K562 (cell line): ENCODE measurements around the gene NFYC. TPM values are rescaled to one million over a fixed set of nuclear protein-coding genes. Genes with fewer than 3 reads are reported as not detected.
A peak's percentile ranks its signal among the peaks of the same experiment; 100 is the strongest.

Experiments used
- ATAC-seq: fragments of 200-7000 bp; cut with Tn5 transposase; 3 replicates; pipeline ENCODE4 v1.9.1; 2020; ENCODE audit warnings: moderate library complexity
- BruUV-seq: library from RNA; stranded (reverse); fragments of 400-500 nt; replicated peaks from 2 replicates; lab custom pipeline; 2021; lab: Mats Ljungman, UMichigan
- CTCF ChIA-PET: fragments of 300-600 bp; formaldehyde crosslinking; extraction: SDS; loops from one replicate; lab custom pipeline; 2021; ENCODE audit warnings: low intra/inter-chr PET ratio; lab: Yijun Ruan, JAX
- POLR2A ChIA-PET: fragments of 300-600, 350-650 bp; sonication (Branson Sonifier 250); formaldehyde crosslinking; extraction: SDS; loops from one replicate; lab custom pipeline; 2021; ENCODE audit warnings: antibody characterized with exemption, inconsistent platforms; lab: Yijun Ruan, JAX
- DNase-seq, 4 experiments: peaks; one replicate each; pipeline versions ENCODE4 v3.0.0 to v3.0.0-alpha.2; 2011 to 2018; ENCODE audit warnings: low spot score in 3 of 4, mixed read lengths in 3 of 4; ENCODE audit errors: extremely low read depth in 1 of 4
- FAIRE-seq: peaks from 2 replicates; lab custom pipeline; 2011; peaks lifted over from hg19 to GRCh38; lab: Jason Lieb, UNC
- H2AFZ ChIP-seq: 2 replicates; pipeline ENCODE4 v1.6.0; 2011; ENCODE audit warnings: low read depth, low read length, control low read depth, inconsistent platforms
- H3K27ac ChIP-seq: fragments of 200-600 bp; 3 replicates; pipeline ENCODE4 v1.8.0; 2011; ENCODE audit warnings: low read depth, mild to moderate bottlenecking, control low read depth, inconsistent platforms, low read length, moderate library complexity, mixed read lengths; ENCODE audit errors: extremely low read depth
- H3K27me3 ChIP-seq, 2 experiments: fragments of 300-600 bp in 1 of 2; 2 replicates in 1 of 2; 3 replicates in 1 of 2; pipeline versions ENCODE4 v1.6.0 to v1.8.0; 2011; ENCODE audit warnings: inconsistent platforms in 2 of 2, low read length in 2 of 2, mild to moderate bottlenecking in 1 of 2, mixed read lengths in 1 of 2, moderate library complexity in 1 of 2; ENCODE audit not compliant: control insufficient read depth in 2 of 2, insufficient read depth in 2 of 2
- H3K36me3 ChIP-seq: fragments of 300-600 bp; 3 replicates; pipeline ENCODE4 v1.8.0; 2011; ENCODE audit warnings: mild to moderate bottlenecking, low read length, inconsistent platforms; ENCODE audit not compliant: control insufficient read depth, insufficient read depth
- H3K4me1 ChIP-seq, 2 experiments: fragments of 200-600 bp in 1 of 2; replicated peaks in 1 of 2; 2 replicates in 1 of 2; 3 replicates in 1 of 2; pipeline versions ENCODE4 v1.5.1 to v1.8.0; 2011; ENCODE audit warnings: inconsistent platforms in 2 of 2, low read length in 2 of 2, mild to moderate bottlenecking in 1 of 2, mixed read lengths in 1 of 2, moderate library complexity in 1 of 2; ENCODE audit not compliant: control insufficient read depth in 2 of 2, insufficient read depth in 2 of 2
- H3K4me2 ChIP-seq: 2 replicates; pipeline ENCODE4 v1.6.1; 2011; ENCODE audit warnings: low read length, control low read depth, inconsistent platforms, mixed read lengths; ENCODE audit not compliant: insufficient read depth
- H3K4me3 ChIP-seq: fragments of 200-600 bp; sonication (generic), shearing (Covaris generic); 2 replicates; pipeline ENCODE4 v1.5.1; 2016; ENCODE audit warnings: control low read depth, inconsistent platforms
- H3K79me2 ChIP-seq: fragments of 200-600 bp; 3 replicates; pipeline ENCODE4 v1.8.0; 2011; ENCODE audit warnings: low read length, inconsistent platforms; ENCODE audit not compliant: control insufficient read depth, insufficient read depth
- H3K9ac ChIP-seq, 2 experiments: 2 replicates each; pipeline versions ENCODE4 v1.6.0 to v1.6.1; 2011; ENCODE audit warnings: low read depth in 2 of 2, low read length in 2 of 2, control low read depth in 1 of 2, inconsistent platforms in 1 of 2, mild to moderate bottlenecking in 1 of 2, mixed read lengths in 1 of 2; ENCODE audit not compliant: insufficient read depth in 1 of 2
- H3K9me1 ChIP-seq: one replicate; pipeline ENCODE4 v1.6.0; 2011; ENCODE audit warnings: inconsistent platforms, mild to moderate bottlenecking, low read length, moderate library complexity; ENCODE audit not compliant: control insufficient read depth, insufficient read depth
- H3K9me3 ChIP-seq: replicated peaks from 2 replicates; pipeline ENCODE4 v1.5.1; 2011; ENCODE audit warnings: low read depth, low read length, inconsistent platforms; ENCODE audit not compliant: control insufficient read depth, insufficient read depth
- H4K20me1 ChIP-seq: replicated peaks from 2 replicates; pipeline ENCODE4 v1.6.1; 2011; ENCODE audit warnings: low read length, inconsistent platforms, mixed read lengths; ENCODE audit not compliant: control insufficient read depth, insufficient read depth
- ERF ChIP-seq: fragments of 450-650 bp; formaldehyde crosslinking; IDR thresholded peaks from 2 replicates; pipeline ENCODE4 v1.4.0; 2020; ENCODE audit warnings: mild to moderate bottlenecking, mixed read lengths
- FOXJ3 ChIP-seq: sonication (generic); formaldehyde crosslinking; IDR thresholded peaks from 2 replicates; pipeline ENCODE4 v1.4.0; 2020; ENCODE audit warnings: mild to moderate bottlenecking, missing genetic modification reagents
- HNRNPL ChIP-seq: fragments of 200-400 bp; formaldehyde crosslinking; IDR thresholded peaks from 2 replicates; pipeline ENCODE4 v1.6.1; 2017; ENCODE audit warnings: low read depth, mild to moderate bottlenecking, low read length
- NEUROD1 ChIP-seq: fragments of 150-350 bp; IDR thresholded peaks from 2 replicates; pipeline ENCODE4 v1.6.1; 2014; ENCODE audit warnings: borderline replicate concordance, low read length, low read depth; ENCODE audit not compliant: partially characterized antibody
- NFATC3 ChIP-seq: fragments of 450-650 bp; IDR thresholded peaks from 2 replicates; pipeline ENCODE4 v1.6.1; 2017; ENCODE audit warnings: mild to moderate bottlenecking
- NR2C1 ChIP-seq, 2 experiments: fragments of 450-650 bp; IDR thresholded peaks; 2 replicates each; pipeline ENCODE4 v1.6.1; 2017; ENCODE audit warnings: mild to moderate bottlenecking in 2 of 2, antibody characterized with exemption in 1 of 2, inconsistent platforms in 1 of 2, missing compliant biosample characterization in 1 of 2, missing genetic modification characterization in 1 of 2
- PCBP1 ChIP-seq: fragments of 200-400 bp; formaldehyde crosslinking; IDR thresholded peaks from 2 replicates; pipeline ENCODE4 v1.6.1; 2018; ENCODE audit warnings: mild to moderate bottlenecking, low read depth, low read length; ENCODE audit not compliant: poor library complexity, severe bottlenecking
- RB1 ChIP-seq: fragments of 450-650 bp; IDR thresholded peaks from 2 replicates; pipeline ENCODE4 v1.6.1; 2017; ENCODE audit warnings: low read depth, mild to moderate bottlenecking
- SRSF3 ChIP-seq: fragments of 200-400 bp; formaldehyde crosslinking; IDR thresholded peaks from 2 replicates; pipeline ENCODE4 v1.6.1; 2016; ENCODE audit warnings: mild to moderate bottlenecking, low read length, moderate library complexity; ENCODE audit not compliant: insufficient read depth
- ZBTB17 ChIP-seq: fragments of 450-650 bp; formaldehyde crosslinking; IDR thresholded peaks from 2 replicates; pipeline ENCODE4 v1.4.0; 2020; ENCODE audit warnings: mild to moderate bottlenecking
- ZNF449 ChIP-seq: fragments of 250-450 bp; sonication (Bioruptor Pico); IDR thresholded peaks from 2 replicates; pipeline ENCODE4 v1.8.0; 2022; ENCODE audit warnings: moderate library complexity, mild to moderate bottlenecking, inconsistent platforms
- ZNF589 ChIP-seq: fragments of 200-800 bp; sonication (Bioruptor generic); IDR thresholded peaks from 2 replicates; pipeline ENCODE4 v1.6.1; 2016; ENCODE audit warnings: low read depth, missing genetic modification characterization, missing compliant biosample characterization
- WGBS: fragments of 100-300 bp; shearing (Covaris generic); methylation state at CpG from one replicate; pipeline ENCODE4 v1.1.6; 2016; ENCODE audit warnings: low coverage, mixed read lengths; ENCODE audit not compliant: insufficient coverage; ENCODE audit errors: missing lambda C conversion rate; 5-methylcytosine and 5-hydroxymethylcytosine counted together
- in situ Hi-C: fragments of 300-500 bp; cut with MboI; formaldehyde crosslinking; loops from 4 replicates; pipeline ENCODE4 v1.15.0; 2018; ENCODE audit warnings: inconsistent platforms, mixed read lengths
- intact Hi-C: fragments of 100-400 bp; cut with micrococcal nuclease; formaldehyde crosslinking; loops from 2 replicates; pipeline ENCODE4 v1.14.2; 2022
- polyA plus RNA-seq, 8 experiments: library from polyadenylated mRNA; depleted of rRNA in 4 of 8; stranded (reverse) in 5 of 8; unstranded in 3 of 8; fragments of >200 nt; fragmentation: Nextera tagmentation in 2 of 8; fragmentation: Illumina TruSeq in 1 of 8; extraction: Ambion mirVana in 2 of 8; extraction: Trizol in 1 of 8; gene quantifications; 2 replicates each; pipeline versions ENCODE4 v1.2.1 to v1.2.3, GENCODE V29; 2011 to 2014; ENCODE audit warnings: inconsistent platforms in 1 of 8, missing spikeins in 1 of 8
- total RNA-seq, 7 experiments: library from RNA; depleted of rRNA in 6 of 7; stranded (reverse); fragments of >200 nt in 6 of 7; fragmentation: Illumina TruSeq in 2 of 7; extraction: Trizol in 2 of 7; gene quantifications; 2 replicates each; pipeline versions ENCODE4 v1.2.1 to v1.2.3, GENCODE V29; 2011 to 2021; ENCODE audit warnings: low replicate concordance in 1 of 7
- TF ChIP-seq, protein P1 (sequence below): fragments of 450-650 bp; formaldehyde crosslinking; IDR thresholded peaks from 2 replicates; pipeline ENCODE4 v1.4.0; 2020; ENCODE audit warnings: mild to moderate bottlenecking, moderate library complexity
- TF ChIP-seq, protein P2 (sequence below), 2 experiments: fragments of 450-650 bp in 1 of 2; sonication (generic) in 1 of 2; formaldehyde crosslinking in 1 of 2; IDR thresholded peaks in 1 of 2; conservative IDR thresholded peaks in 1 of 2; 2 replicates each; pipeline versions ENCODE4 v1.6.1 to v1.8.1; 2016 to 2023; ENCODE audit warnings: mild to moderate bottlenecking in 2 of 2, moderate library complexity in 2 of 2, inconsistent platforms in 1 of 2, missing genetic modification reagents in 1 of 2

Gene NFYC
- total and polyA plus RNA-seq, 9 of the 15 experiments (the other 6 are each of a cell fraction or from before 2014, with no cell fraction given), result 4.8 to 59.8 (median 41.1) TPM

DNA sequence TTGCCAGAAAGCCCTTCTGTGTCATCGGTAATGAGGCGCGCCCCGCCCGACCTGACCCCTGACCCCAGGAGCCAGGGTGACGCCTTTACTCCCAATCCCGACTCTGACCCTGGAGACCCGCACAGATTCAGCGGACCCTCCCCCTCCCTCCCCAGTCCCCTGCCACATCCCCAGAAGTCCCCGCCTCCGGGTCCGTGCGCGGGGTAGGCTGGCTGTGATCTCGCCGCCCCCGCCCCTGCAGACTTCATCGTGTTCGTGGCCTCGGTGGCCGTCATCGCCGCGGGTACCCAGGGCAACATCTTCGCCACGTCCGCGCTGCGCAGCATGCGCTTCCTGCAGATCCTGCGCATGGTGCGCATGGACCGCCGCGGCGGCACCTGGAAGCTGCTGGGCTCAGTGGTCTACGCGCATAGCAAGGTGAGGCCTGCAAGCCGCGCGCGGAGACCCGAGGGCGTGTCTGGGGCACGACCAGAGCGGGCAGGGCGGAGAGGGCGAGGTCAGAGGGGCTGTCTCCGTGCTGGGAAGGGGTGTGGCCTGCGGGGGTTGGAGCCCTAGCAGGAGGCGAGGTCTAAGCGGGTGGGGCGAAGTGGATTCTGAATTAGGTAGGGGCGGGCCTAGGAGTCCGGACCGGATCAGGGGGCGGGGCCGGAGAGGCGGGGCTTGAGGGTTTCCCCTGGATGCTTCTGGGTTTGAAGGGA lies 126.9 kb downstream of the NFYC start:
- no peak overlapping the region for H3K27ac ChIP-seq
- H4K20me1 ChIP-seq, result 0 out of 2 replicates have a peak, but pooled peaks cover 9% of the 10 kb centered on the region
- peaks cover 12% of the 10 kb centered on the region; the same call in 2 of the 3 replicates for H3K36me3 ChIP-seq
- no peak overlapping the region for H2AFZ ChIP-seq
- no peaks in the 10 kb centered on the region for H3K27me3 ChIP-seq
- no peak overlapping the region for H3K4me3 ChIP-seq
- DNase-seq, result peak; percentile 46 to 82 (median 68)
- 95% methylated on average over 37 of the region's 59 CpGs for WGBS
- no TSS peak for BruUV-seq
- FAIRE-seq, result no peak
- no peaks in the 10 kb centered on the region for H3K79me2 ChIP-seq
- no peak overlapping the region for H3K9ac ChIP-seq
- peak; percentile 57 for ATAC-seq
- intact Hi-C loops, result no loop called here
- H3K4me2 ChIP-seq, result no peak overlapping the region
- peaks cover 33 to 72% of the 10 kb centered on the region in 2 experiments for H3K4me1 ChIP-seq
- peaks cover 17% of the 10 kb centered on the region for H3K9me1 ChIP-seq
- ChIA-PET CTCF (no interaction called here), POLR2A (interaction anchor here (0.6 kb wide), 1 partner anchor 172 kb away, joined by 3 read pairs; no protein-coding TSS in a partner anchor)
- no peaks in the 10 kb centered on the region for H3K9me3 ChIP-seq
- in situ Hi-C loops, result no loop called here
- TF ChIP-seq HNRNPL, result 0 out of 2 replicates have a peak, but pooled peaks have one; percentile 65
- no peak for TF ChIP-seq ZNF589 (CRISPR knock-in tag)
- TF ChIP-seq, protein P1, sequence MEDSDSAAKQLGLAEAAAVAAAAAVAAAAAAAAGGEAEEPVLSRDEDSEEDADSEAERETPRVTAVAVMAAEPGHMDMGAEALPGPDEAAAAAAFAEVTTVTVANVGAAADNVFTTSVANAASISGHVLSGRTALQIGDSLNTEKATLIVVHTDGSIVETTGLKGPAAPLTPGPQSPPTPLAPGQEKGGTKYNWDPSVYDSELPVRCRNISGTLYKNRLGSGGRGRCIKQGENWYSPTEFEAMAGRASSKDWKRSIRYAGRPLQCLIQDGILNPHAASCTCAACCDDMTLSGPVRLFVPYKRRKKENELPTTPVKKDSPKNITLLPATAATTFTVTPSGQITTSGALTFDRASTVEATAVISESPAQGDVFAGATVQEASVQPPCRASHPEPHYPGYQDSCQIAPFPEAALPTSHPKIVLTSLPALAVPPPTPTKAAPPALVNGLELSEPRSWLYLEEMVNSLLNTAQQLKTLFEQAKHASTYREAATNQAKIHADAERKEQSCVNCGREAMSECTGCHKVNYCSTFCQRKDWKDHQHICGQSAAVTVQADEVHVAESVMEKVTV, result no peak
- TF ChIP-seq RB1, result no peak
- TF ChIP-seq FOXJ3, result no peak
- TF ChIP-seq NR2C1 (IDR thresholded peaks at IDR 0.05), result peak; percentile 28; the same call in 1 of the 2 replicates
- TF ChIP-seq NR2C1 (tag; IDR thresholded peaks at IDR 0.05), result peak; percentile 45
- TF ChIP-seq, protein P2, sequence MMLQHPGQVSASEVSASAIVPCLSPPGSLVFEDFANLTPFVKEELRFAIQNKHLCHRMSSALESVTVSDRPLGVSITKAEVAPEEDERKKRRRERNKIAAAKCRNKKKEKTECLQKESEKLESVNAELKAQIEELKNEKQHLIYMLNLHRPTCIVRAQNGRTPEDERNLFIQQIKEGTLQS (IDR thresholded peaks at IDR 0.05), result peak; percentile 49; the same call in 1 of the 2 replicates
- TF ChIP-seq, protein P2 (CRISPR knock-in tag; conservative IDR thresholded peaks at IDR 0.05), result no peak
- TF ChIP-seq ZNF449 (CRISPR knock-in tag), result no peak
- TF ChIP-seq ERF, result no peak
- TF ChIP-seq ZBTB17 (CRISPR knock-in tag), result no peak
- no peak for TF ChIP-seq NFATC3
- TF ChIP-seq PCBP1, result peak; percentile 50
- TF ChIP-seq SRSF3, result no peak
- TF ChIP-seq NEUROD1, result no peak
